ENCODE data around the gene REPIN1.
"Not testable (repeated sequence)": the region's sequence is repeated elsewhere in the genome, so short reads cannot be mapped to it uniquely, and the experiment has no call there.

Gene REPIN1

DNA sequence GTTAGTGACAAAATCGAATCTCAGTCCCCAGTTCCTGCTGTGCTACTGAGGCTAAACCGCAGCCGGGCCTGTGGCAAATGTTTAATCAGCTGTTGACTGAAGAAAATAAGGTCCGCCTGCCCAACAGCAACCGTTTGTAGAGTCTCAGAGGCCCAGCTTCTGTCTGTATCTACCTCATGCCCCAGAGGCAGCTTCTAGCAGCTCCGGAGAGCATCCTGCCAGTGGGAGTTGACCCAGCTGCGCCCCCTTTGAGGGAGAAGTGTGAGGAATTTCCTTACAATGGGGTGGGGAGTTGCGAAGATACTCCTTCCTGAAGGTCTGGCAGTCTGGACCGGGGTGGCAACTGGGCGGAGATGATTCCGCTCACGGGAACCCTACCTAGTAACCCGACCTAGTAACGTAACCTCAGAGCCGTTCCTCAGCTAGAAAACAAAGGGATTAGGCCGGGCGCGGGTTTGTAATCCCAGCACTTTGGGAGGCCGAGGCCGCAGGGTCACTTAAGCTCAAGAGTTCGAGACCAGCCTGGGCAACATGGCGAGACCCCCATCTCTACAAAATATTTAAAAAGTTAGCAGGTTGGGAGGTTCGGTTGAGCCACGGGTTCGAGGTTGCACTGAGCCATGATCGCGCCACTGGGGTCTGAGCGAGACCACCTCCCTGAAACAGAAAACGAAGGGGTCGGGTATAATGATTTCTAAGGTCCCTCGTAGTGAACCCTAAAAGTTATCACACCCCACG is 9.7 kb downstream of the REPIN1 start:
- peak; percentile 82 to 90 for DNase-seq

- peak; percentile 94 to 98 for DNase-seq
Measured at GRCh38 chr7:150378853-150379440, 10.3 kb downstream of the REPIN1 start, which contains the start of gene ZNF775. Gene ZNF775 (plus strand): TSS chr7:150379330. CDS start chr7:150388471, 9,141 bp downstream.

- peak in 1 of 2 experiments; percentile 33 for DNase-seq
Measured at GRCh38 chr7:150379441-150380379, 11.1 kb downstream of the REPIN1 start.

DNA sequence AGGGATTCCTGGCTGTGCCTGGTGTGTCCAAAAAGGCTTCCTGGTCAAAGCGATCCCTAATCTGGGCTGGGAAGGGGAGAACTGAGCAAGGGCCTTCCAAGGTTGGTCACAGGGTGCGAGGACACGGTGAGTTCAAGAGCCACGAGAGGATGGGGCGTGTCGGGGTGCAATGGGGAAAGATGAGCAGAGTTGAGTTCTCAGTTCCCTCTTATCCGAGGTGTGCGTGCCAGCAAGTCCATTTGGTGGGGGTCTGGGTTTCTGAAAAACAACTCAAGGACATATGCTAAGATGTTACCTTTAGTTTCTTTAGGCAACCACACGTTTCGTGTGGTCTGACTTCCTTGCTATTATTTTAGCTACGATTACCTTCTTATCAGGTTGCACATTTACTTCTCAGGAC is 11.8 kb downstream of the REPIN1 start:
- DNase-seq: peak in 1 of 2 experiments; percentile 19

- no peak for DNase-seq
Measured at GRCh38 chr7:150381096-150381495, 12.5 kb downstream of the REPIN1 start.

DNA sequence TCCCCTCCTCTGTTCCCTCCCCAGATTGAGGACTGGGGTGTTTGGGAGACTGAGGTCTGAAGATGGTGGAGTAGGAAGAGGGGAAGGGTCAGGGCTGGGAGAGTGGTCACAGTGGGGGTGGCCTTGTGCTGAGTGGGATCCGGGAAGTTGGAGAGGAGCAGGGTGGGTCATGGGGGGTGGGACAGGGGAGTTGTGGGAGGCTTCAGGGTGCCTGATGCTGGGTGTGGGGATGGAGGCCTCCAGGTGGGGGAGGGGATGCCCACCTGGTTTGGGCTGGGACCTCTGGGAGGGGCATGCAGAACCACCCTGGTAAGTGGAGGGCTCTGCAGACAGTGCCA is 13.1 kb downstream of the REPIN1 start:
- DNase-seq: no peak

DNA sequence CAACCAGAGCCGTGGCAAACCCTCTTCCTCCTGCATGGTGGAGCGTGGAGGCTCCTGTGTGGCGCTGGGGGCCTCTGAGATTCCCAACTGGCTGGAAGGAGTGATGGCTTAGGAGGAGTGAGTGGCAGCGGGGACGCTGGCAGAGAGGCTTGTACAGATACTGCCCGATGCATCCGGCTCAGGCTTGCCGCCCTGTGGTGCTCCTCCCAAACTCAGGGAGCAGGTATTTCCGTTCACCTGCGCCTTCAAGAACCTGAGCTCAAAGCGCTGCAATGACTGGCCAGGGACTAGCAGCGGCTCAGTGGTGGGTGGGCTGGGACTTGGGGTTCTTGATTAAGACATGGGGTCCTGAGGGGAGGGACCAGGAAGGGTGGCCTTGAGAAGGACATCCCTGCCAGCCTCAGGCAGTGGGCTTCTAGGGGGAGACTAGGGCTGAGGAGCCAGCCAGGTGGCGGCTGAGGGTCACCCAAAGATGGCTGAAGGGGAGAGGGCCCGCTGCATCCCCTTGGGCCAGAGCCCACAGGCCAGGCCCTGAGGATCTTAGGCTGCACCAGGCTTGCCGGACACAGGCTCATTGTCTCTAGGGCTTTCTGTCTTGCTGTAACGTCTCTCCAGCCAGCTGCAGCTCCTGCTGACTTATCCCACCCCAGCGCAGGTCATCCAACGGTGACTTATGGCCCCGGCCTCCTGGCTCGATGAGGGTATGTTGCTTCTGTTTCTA is 13.7 kb downstream of the REPIN1 start:
- DNase-seq: peak; percentile 17 to 51

DNA sequence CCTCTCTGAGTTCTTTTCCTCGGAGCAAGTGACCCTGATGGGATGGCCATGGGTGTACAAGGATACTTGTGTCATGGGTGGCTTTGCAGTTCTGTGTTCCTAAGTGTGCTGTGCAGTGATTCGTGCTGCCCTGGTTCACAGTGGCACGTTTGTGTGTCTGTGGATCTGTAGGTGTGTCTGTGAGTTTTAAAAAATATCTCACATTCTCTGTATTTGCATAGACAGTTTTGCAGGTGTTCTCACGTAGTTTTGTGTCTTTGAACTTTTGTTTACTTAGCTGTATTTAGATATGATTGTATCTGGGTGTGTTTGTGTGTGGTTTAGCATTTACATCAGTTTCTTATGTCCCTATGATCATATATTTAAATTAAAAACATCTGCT is 14.2 kb downstream of the REPIN1 start:
- peak in 1 of 2 experiments; percentile 32 for DNase-seq

- peak; percentile 61 to 74 for DNase-seq
Measured at GRCh38 chr7:150383710-150384397, 15.2 kb downstream of the REPIN1 start.

GRCh38 chr7:150384406-150385301 is 16.0 kb downstream of the REPIN1 start:
- no peak for DNase-seq

DNA sequence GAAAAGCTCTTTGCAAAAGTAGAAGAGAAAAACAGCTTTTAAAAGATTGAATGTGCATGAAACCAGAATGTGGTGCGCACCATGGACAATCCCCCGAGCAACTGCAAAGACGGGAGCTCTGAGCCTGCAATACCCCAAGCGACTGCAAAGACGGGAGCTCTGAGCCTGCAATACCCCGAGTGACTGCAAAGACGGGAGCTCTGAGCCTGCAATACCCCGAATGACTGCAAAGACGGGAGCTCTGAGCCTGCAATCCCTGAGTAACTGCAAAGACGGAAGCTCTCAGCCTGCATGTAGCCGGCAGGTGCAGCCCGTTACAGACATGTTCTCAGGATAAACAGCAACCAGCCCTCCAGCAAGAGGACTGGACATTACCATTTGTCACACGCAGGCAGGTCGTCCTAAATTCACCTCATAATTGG is 16.7 kb downstream of the REPIN1 start:
- peak; percentile 22 to 40 for DNase-seq

GRCh38 chr7:150385884-150386283 is 17.3 kb downstream of the REPIN1 start:
- DNase-seq: not testable (repeated sequence)

GRCh38 chr7:150388306-150388705 is 19.7 kb downstream of the REPIN1 start:
- no peak for DNase-seq

DNA sequence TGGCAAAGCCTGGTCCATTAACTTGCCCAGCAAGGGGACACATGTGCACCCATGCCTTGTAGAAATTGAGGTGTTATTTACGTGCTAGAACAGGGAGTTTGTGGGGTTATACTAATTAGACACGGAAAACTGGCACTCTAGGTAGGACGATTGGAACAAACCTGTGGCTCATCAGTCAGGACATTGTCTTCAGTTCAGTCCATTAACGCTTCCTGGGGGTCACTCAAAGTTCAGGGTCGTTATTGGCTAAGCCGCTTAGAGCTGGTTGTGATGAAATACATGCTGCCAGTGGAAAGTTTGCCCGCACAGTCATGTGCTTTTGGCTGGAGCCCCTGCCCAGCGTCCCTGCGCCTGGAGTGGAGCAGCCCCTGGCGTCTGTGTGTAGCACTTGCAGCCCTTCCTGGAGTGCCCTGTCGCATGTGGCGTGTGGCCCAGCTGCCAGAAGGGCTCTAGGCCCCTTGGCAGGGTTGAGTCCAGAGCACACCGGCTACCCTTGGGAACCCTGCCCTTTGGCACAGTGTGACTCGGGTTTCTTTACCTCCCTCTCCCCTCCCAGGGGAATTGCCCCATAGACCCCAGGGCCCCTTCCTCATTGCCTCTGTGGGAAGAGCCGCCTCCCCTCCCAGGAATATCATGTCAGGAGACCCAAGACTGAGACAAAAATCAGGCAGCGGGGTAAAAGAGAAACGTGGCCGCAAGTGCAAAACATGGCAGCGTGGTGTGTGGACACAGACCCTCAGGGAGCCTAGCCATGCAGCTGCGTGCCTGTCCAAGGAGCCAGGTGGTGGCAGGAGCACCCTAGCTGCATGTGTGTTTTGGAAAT is 20.3 kb downstream of the REPIN1 start:
- DNase-seq: peak in 1 of 2 experiments; percentile 26

GRCh38 chr7:150389532-150389816 is 20.9 kb downstream of the REPIN1 start:
- no peak for DNase-seq

GRCh38 chr7:150390205-150390604 is 21.6 kb downstream of the REPIN1 start:
- no peak for DNase-seq

- DNase-seq: no peak
Measured at GRCh38 chr7:150393325-150393724, 24.7 kb downstream of the REPIN1 start.

- DNase-seq: no peak
Measured at GRCh38 chr7:150396426-150396825, 27.8 kb downstream of the REPIN1 start.

GRCh38 chr7:150396851-150397260 is 28.2 kb downstream of the REPIN1 start:
- no peak for DNase-seq

Measured in NCI-H2081 (cell line).